Nephron progenitor cell (in vitro differentiated cells): ENCODE measurements around the gene OR1E1.
"Not testable (repeated sequence)": the region's sequence is repeated elsewhere in the genome, so short reads cannot be mapped to it uniquely, and the experiment has no call there.

Experiments used
- DNase-seq: peaks from one replicate; pipeline ENCODE4 v3.0.0; 2021
- H3K27ac Mint-ChIP-seq: 2 replicates; pipeline ENCODE4 v1.8.0; 2021; ENCODE audit warnings: mild to moderate bottlenecking, moderate library complexity, mixed read lengths
- H3K27me3 Mint-ChIP-seq: 2 replicates; pipeline ENCODE4 v1.8.0; 2021; ENCODE audit warnings: mild to moderate bottlenecking, low read depth, mixed read lengths; ENCODE audit not compliant: poor library complexity
- H3K36me3 Mint-ChIP-seq: 2 replicates; pipeline ENCODE4 v1.8.0; 2021; ENCODE audit warnings: low read depth, mixed read lengths
- H3K4me1 Mint-ChIP-seq: 2 replicates; pipeline ENCODE4 v1.8.0; 2021; ENCODE audit warnings: mixed read lengths
- H3K4me3 Mint-ChIP-seq: 2 replicates; pipeline ENCODE4 v1.8.0; 2021; ENCODE audit warnings: mild to moderate bottlenecking, moderate library complexity, mixed read lengths
- H3K9me3 Mint-ChIP-seq: 2 replicates; pipeline ENCODE4 v1.8.0; 2021; ENCODE audit warnings: mild to moderate bottlenecking, moderate library complexity, mixed read lengths
- CTCF ChIP-seq: fragments of 200-600 bp; sonication (generic); IDR thresholded peaks from 2 replicates; pipeline ENCODE4 v1.5.0; 2021; ENCODE audit warnings: antibody characterized with exemption

The OR1E1 gene, protein sequence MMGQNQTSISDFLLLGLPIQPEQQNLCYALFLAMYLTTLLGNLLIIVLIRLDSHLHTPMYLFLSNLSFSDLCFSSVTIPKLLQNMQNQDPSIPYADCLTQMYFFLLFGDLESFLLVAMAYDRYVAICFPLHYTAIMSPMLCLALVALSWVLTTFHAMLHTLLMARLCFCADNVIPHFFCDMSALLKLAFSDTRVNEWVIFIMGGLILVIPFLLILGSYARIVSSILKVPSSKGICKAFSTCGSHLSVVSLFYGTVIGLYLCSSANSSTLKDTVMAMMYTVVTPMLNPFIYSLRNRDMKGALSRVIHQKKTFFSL

GRCh38 chr17:3398310-3398709 is at the start of gene OR1E1:
Gene OR1E1 (minus strand): TSS chr17:3398410. CDS start chr17:3398410, 0 bp downstream.
- no peak for TF ChIP-seq CTCF
- H3K27me3 Mint-ChIP-seq, result no peaks in the 10 kb centered on the region
- H3K36me3 Mint-ChIP-seq, result no peaks in the 10 kb centered on the region
- peaks cover 52% of the 10 kb centered on the region for H3K9me3 Mint-ChIP-seq
- no peaks in the 10 kb centered on the region for H3K4me1 Mint-ChIP-seq
- H3K27ac Mint-ChIP-seq, result no peak within 1 kb of the TSS
- H3K4me3 Mint-ChIP-seq, result no peak within 1 kb of the TSS
- no peak for DNase-seq

DNA sequence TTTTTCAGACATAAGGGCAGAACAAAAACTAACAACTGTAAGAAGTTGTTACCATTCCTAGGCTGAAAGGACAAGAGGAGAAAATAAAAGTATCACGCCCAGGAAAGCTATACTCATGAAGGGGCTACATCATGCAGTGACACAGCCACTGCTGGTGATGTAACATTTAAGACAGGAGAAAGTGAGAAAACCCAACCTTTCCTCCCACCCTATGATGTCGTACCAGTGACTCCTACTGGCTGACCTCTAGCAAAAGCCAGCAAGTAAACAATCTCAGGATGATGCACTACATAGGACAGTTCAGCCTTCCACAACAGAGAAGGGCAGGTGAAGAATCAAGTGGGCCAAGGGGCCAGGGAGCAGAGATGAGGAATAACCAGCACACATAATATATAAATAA is 49.4 kb upstream of the OR1E1 start:
- TF ChIP-seq CTCF, result no peak
- no peaks in the 10 kb centered on the region for H3K4me1 Mint-ChIP-seq
- no peaks in the 10 kb centered on the region for H3K9me3 Mint-ChIP-seq
- DNase-seq, result no peak
- H3K27ac Mint-ChIP-seq, result no peak overlapping the region
- H3K36me3 Mint-ChIP-seq, result no peaks in the 10 kb centered on the region
- peaks cover 9% of the 10 kb centered on the region for H3K27me3 Mint-ChIP-seq
- no peak overlapping the region for H3K4me3 Mint-ChIP-seq

GRCh38 chr17:3440451-3440850 is 42.2 kb upstream of the OR1E1 start:
- TF ChIP-seq CTCF, result no peak
- no peak overlapping the region for H3K27ac Mint-ChIP-seq
- no peak for DNase-seq
- H3K4me3 Mint-ChIP-seq, result no peak overlapping the region
- peaks cover 3% of the 10 kb centered on the region for H3K9me3 Mint-ChIP-seq
- no peaks in the 10 kb centered on the region for H3K4me1 Mint-ChIP-seq
- H3K36me3 Mint-ChIP-seq, result no peaks in the 10 kb centered on the region
- peaks cover 19% of the 10 kb centered on the region for H3K27me3 Mint-ChIP-seq

DNA sequence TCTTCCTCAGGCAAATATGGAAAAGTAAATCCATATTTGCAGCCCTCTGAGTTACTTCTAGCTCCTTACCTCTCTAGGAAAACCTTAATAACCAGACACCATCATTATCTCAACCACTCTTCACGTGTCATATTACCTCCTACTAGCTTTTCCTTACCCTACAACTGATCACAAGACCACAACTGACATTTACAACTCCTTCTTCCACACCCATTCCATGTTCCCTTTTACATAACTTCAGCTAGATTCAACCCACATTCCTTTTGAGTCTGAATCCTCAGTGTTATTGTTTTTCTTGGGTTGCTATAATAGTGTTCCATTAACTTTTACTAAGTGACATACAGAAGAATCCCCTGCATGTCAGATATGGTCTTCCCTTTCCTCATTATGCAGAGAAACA is 40.2 kb upstream of the OR1E1 start:
- Mint-ChIP-seq H3K9me3 (peaks cover 3% of the 10 kb centered on the region), H3K36me3 (no peaks in the 10 kb centered on the region), H3K27ac (no peak overlapping the region), H3K4me3 (no peak overlapping the region), H3K4me1 (no peaks in the 10 kb centered on the region), H3K27me3 (peaks cover 21% of the 10 kb centered on the region)
- DNase-seq, result no peak
- no peak for TF ChIP-seq CTCF

DNA sequence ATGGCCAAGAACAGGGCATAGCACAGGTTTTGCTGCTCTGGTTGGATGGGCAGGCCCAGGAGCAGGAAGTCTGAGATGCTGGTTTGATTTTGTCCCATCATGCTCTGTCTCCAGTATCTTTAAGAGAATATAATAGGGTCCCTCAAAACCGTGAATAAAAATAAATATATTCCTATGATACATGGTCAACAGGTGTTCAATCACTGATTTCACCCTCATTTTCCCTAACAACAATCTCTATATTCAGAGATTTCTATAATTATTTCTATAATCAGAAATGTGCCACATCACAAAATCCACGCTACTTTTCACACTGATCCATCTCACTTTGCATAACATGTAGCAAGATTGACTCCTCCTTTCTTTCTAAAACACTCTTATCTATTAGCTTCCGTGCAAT is 35.5 kb upstream of the OR1E1 start, which contains the start of gene OR1E2:
TSS of gene OR1E2 (minus strand) at position 101 of the 400 bp plus-strand sequence. CDS start at position 101, 0 bp downstream.
- Mint-ChIP-seq H3K4me1 (no peaks in the 10 kb centered on the region), H3K27me3 (peaks cover 10% of the 10 kb centered on the region), H3K9me3 (peaks cover 26% of the 10 kb centered on the region), H3K4me3 (no peak within 1 kb of the TSS), H3K36me3 (no peaks in the 10 kb centered on the region), H3K27ac (no peak within 1 kb of the TSS)
- no peak for DNase-seq
- no peak for TF ChIP-seq CTCF

DNA sequence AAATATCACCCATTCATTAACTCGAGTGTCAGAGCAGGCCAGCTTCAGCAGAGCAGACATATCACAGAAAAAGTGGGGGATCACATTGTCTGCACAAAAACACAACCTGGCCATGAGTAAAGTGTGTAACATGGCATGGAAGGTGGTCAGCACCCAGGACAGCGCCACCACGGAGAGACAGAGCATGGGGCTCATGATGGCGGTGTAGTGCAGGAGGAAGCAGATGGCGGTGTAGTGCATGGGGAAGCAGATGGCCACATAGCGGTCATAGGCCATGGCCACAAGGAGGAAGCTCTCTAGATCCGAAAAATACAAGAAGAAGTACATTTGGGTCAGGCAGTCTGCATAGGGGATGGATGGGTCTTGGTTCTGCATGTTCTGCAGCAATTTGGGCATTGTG is 35.0 kb upstream of the OR1E1 start:
- peaks cover 14% of the 10 kb centered on the region for H3K27me3 Mint-ChIP-seq

More for the DNA sequence above, 35.0 kb upstream of the OR1E1 start:
- H3K27ac Mint-ChIP-seq, H3K4me1 Mint-ChIP-seq, H3K36me3 Mint-ChIP-seq, H3K4me3 Mint-ChIP-seq: not testable (repeated sequence)
- peak; percentile 58 for DNase-seq
- H3K9me3 Mint-ChIP-seq, result peaks cover 32% of the 10 kb centered on the region
